ENCODE results near the gene PRKG1.
"Not testable (repeated sequence)": the region's sequence is repeated elsewhere in the genome, so short reads cannot be mapped to it uniquely, and the experiment has no call there.

The PRKG1 gene

DNA sequence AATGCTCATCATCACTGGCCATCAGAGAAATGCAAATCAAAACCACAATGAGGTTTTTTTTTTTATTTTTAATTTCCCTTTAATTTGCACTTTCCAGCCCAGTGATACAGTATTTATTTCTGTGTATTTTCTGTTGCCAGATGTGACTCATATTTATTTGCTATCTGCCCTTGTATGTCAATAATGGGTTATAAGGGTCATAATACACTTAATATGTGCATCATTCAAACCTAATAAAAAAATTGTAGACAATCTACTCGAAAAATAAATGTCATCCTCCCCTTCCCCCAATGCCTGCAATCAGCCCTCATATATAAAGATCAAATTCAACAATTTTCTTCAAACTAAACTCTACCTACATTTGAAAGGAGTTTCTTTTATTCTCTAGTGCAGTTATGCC lies 470.6 kb downstream of the PRKG1 start:
- no peak for DNase-seq

DNA sequence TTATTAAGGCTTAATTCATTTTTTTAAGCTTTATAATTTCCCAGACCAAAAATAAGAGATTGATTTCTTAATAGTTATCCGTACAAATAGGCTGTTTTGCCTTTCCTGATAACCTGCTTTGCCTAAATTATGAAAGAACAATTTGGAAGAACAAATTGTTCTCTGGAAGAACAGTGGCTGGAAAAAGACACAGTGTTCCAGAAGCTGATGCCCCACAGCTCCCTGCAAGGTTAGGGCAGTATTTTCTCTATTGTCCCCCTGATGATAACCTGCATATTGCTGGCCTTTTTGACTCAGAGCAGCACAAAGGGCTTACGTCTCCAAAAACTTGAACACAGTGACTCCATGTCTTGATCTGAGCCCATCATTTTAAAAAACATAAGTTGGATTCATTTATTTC lies 473.7 kb downstream of the PRKG1 start:
- no peak for DNase-seq

- DNase-seq = no peak
Observed at GRCh38 chr10:51552879-51553278, 478.6 kb downstream of the PRKG1 start.

- DNase-seq = no peak
Observed at GRCh38 chr10:51564896-51565510, 490.7 kb downstream of the PRKG1 start.

- no peak for DNase-seq
Observed at GRCh38 chr10:51567271-51567670, 493.0 kb downstream of the PRKG1 start.

GRCh38 chr10:51569467-51569866 lies 495.2 kb downstream of the PRKG1 start:
- DNase-seq = no peak

DNA sequence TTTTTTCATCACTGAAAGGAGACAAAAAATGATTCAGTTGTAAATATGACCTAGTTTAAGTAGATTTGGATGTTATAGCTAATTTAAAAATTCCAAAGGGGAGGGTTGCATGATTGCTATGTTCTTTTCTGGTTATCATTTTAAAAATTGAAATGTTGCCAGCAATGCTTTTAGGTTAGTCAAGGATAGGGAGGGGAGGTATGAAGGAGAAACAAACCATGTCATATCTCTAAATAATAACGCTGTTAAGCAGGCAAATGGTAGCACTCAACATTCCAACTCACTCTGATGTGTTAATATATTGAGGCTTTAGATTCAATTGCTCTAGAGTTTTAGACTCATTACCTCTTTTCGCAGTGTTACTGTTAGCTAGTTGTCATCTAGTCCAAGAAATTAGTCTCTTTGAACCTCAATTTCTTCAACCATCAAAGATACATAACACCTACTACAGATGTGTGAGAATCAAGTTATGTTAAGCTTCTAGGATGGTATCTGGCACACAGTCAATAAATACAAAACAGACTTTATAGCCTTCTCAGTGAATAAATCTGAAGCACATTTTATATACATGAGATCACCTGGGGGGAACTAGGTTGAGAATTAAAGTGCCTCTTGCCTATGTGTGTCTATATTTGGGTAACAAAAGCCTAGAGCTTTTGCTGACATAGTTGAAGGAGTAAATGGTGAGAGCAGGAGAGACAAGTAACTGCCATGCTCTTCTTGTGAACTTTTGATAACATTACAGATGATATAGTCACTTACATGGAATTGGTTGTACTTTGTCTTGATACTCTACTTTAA lies 500.2 kb downstream of the PRKG1 start:
- DNase-seq = no peak

GRCh38 chr10:51581196-51581595 lies 506.9 kb downstream of the PRKG1 start:
- not testable (repeated sequence) for DNase-seq

GRCh38 chr10:51583976-51584375 lies 509.7 kb downstream of the PRKG1 start:
- DNase-seq = no peak

DNA sequence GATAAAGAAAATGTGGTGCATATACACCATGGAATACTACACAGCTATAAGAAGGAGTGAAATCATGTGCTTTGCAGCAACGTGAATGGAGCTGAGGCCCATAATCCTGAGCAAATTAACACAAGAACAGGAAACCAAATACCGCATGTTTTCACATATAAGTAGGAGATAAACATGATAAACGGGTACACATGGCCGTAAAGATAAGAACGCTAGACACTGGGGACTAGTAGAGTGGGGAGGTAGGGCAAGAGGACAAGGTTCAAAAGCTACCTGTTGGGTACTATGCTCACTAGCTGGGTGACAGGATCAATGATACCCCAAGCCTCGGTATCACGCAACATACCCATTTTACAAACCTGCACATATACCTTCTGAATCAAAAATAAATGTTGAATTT lies 511.5 kb downstream of the PRKG1 start:
- DNase-seq = no peak

GRCh38 chr10:51588984-51589383 lies 514.7 kb downstream of the PRKG1 start:
- DNase-seq = no peak

- no peak for DNase-seq
Observed at GRCh38 chr10:51590818-51591217, 516.5 kb downstream of the PRKG1 start.

DNA sequence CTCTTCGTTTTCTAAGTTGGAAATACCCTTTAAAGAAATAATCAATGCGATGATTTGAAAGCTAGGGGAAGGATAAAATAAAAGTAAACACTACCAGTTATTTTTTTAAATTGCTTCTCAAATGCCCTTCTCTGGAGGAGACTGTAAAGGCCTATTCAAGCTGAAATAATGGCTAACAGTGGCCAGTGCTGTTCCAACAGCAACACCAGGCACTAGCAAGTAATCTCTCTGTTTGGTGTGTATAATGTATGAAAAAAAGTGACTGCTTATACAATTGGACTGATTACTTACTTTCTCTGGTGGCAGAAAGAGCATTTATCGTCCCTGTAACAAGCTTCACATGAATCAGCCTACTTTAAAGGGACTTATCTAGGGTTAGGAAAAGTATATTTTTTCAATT lies 522.4 kb downstream of the PRKG1 start:
- no peak for DNase-seq

- DNase-seq = no peak
Observed at GRCh38 chr10:51599647-51600046, 525.4 kb downstream of the PRKG1 start.

DNA sequence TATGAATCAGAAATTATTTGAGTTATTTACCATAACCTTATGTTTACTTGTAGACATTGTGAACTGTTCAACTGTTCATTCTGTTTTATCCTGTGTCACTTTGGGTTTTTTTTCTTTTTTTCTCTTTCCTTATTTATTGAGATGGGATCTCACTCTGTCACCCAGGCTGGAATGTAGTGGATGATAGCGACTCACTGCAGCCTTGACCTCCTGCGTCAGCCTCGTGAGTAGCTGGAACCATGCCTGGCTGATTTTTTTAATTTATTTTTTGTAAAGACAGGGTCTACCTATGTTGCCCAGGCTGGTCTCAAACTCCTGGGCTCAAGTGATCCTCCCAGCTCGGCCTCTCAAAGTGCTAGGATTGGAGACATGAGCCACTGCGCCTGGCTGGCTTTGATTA lies 528.0 kb downstream of the PRKG1 start:
- no peak for DNase-seq

DNA sequence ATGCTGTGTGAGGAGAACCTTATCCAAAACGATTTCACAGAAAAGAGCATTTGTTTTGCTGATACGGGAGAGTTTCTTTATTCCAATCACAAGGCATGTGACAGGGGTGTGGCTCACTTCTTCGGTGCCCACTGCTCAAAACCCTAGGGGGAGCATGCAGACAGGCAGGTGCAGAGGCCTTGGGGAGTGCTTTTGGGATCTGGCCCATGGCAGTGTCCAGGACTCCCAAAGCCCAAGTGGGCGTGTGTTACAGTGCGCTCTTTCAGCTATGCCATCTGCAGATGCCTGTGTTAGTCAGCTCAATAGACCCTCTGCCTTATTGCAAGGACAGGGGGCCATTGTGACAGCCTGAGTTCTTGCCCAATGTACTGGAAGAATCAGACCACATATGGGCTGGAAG lies 530.3 kb downstream of the PRKG1 start:
- DNase-seq = no peak

GRCh38 chr10:51606825-51607462 lies 532.7 kb downstream of the PRKG1 start:
- no peak for DNase-seq

GRCh38 chr10:51607463-51607835 lies 533.2 kb downstream of the PRKG1 start:
- DNase-seq = no peak

DNA sequence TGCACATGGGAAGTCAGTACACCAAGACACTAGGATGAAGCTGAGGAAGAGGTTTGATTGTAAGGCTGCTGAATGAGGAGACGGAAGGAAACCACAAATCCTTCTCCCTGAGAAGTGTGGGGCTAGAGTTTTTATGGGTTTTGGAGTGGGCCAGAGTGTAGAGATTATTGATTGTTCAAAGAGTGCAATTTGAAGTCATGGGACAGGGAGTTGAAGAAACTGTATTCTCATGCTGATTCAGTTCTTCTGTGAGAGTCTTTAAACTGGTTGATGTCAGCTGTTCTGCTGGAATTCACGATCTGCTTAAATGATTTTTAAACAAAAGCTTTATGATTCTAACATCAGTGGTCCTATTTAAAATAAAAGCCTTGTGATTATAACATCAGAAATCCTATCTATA lies 533.9 kb downstream of the PRKG1 start:
- DNase-seq = no peak

GRCh38 chr10:51615764-51616298 lies 541.5 kb downstream of the PRKG1 start:
- no peak for DNase-seq

GRCh38 chr10:51617576-51618235 lies 543.4 kb downstream of the PRKG1 start:
- DNase-seq = no peak

GRCh38 chr10:51619365-51619764 lies 545.1 kb downstream of the PRKG1 start:
- no peak for DNase-seq

GRCh38 chr10:51620131-51620530 lies 545.8 kb downstream of the PRKG1 start:
- DNase-seq = no peak

Measured in NCI-H1417 treated with DMSO at 0.1 percent for 48 hours (cell line).